Activated CD4-positive, alpha-beta T cell treated with anti-CD3 and anti-CD28 coated beads for 48 hours (primary cell): Measurements from ENCODE around the gene LACC1.

Experiments used
- DNase-seq: peaks from one replicate; pipeline ENCODE4 v3.0.0-alpha.2; 2020

LACC1 gene

DNA sequence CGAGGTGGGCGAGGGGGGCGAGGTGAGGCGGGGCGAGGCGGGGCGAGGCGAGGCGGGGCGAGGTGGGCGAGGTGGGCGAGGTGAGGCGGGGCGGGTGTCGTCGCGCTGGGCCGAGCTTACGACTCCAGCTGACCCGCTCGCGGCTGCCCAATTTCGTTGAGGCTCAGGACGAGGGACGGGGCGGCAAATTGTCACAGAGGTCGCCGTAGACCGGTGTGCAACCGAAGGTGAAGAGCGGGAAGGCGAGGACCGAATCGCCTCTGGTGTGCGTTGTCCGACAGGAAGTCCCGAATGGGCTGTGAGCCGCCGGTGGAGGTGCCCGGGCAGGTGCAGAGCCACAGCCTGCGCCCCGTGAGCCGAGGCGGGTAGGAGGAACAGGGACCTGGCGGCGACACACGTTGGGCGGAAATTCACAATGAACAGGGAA lies at the start of gene LACC1:
Gene LACC1 (plus strand): TSS at position 150 of the 427 bp plus-strand sequence. CDS start 1,082 bp downstream, outside the sequence.
- peak; percentile 47 for DNase-seq

GRCh38 chr13:43830497-43830881 lies 49.2 kb upstream of the LACC1 start:
- DNase-seq, result no peak

DNA sequence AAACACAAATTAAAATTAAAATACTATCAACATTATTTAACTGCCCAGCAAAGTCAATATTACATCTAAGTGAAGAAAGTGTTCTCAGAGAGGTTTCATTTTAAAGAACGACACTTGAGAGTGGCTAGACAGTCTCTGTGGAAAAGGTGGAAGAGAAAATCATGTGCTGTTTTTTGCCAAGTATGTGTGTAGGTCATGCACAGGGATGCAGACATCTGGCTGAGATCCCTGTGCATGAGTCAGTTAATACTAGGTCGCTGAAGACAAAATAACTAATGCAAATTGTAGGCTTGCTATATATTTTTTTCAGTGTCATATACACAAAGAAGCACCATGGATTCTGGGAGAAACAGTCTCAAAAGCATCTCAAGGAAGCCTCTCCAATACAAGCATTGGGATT lies 48.6 kb upstream of the LACC1 start:
- DNase-seq, result no peak

DNA sequence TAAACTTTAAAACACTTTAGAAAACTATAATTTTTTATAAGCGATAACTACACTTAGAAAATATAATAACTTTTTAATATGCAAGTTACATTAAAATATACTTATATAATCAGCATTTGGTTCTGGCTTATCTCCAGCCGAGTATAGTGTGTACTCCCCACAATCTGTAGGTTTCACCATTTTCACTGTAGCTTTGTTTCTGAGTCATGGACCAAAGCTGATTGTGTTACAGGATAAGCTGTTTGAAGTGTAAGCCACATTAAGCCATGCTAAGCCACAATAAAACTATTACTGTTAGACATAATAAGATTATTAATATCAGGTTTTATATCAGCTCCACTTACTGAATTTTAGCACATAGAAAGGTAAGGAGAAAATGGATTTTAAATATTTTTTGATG lies 44.0 kb upstream of the LACC1 start:
- DNase-seq, result no peak

- DNase-seq, result no peak
Measured at GRCh38 chr13:43838909-43839308, 40.8 kb upstream of the LACC1 start.

GRCh38 chr13:43846496-43847158 lies 33.1 kb upstream of the LACC1 start:
- no peak for DNase-seq

- DNase-seq, result no peak
Measured at GRCh38 chr13:43848001-43848649, 31.6 kb upstream of the LACC1 start.

- no peak for DNase-seq
Measured at GRCh38 chr13:43850873-43851272, 28.8 kb upstream of the LACC1 start.

- no peak for DNase-seq
Measured at GRCh38 chr13:43852923-43853404, 26.7 kb upstream of the LACC1 start.

DNA sequence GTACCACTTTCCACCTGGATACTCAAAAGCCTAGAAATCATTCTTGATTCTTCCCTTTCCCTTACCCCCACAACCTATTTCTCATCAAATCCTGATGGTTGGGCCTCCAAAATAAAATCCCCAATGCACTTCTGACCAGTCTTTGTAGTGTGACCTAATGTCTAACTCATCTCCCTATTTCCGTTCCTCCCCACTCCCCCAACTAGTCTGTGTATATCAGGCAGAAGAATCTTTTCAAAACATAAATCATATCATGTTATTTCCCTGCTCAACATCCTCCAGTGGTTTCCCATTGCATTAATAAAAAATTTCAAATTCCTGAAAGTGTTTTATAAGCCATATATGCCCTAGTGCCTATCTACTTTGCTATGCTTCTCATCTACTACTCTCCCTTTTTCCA lies 17.8 kb upstream of the LACC1 start:
- no peak for DNase-seq

DNA sequence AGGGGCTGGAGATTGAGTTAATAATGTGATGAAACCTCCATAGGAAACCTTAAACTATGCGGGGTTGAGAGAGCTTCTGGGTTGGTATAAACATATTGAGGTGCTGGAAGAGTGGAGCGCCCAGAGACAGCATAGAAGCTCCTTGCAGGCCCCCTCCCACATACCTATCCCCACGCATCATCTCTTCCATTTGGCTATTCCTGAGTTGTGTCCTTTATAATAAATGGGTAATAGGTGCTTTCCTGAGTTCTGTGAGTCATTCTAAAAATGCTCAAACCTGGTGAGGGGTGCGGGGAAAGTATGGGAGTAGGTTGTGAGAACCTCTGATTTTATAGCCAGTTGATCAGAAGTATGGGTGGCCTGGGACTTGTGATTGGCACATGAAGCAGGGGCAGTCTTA lies 14.8 kb upstream of the LACC1 start:
- no peak for DNase-seq

GRCh38 chr13:43865892-43866291 lies 13.8 kb upstream of the LACC1 start:
- DNase-seq, result no peak

DNA sequence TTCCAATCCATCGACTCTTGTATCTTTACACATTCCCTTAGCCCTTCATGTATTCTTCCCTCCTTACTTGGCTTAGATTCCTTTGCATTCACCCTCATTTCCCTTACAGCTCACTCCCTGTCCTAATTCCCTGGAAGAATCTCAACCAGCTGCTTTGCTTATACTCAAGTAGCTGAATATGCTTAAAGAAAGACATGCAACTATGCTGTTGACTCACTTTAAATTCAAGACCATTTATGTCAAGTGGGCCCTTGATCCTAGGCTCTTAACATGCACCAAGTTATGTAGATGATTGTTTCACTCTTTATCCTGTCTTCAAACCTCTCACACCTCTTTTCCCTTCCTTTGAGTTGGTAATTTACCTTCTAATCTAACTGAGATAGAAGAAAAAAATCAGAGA lies 7.5 kb upstream of the LACC1 start:
- no peak for DNase-seq

GRCh38 chr13:43874504-43875092 lies 5.1 kb upstream of the LACC1 start:
- no peak for DNase-seq

GRCh38 chr13:43876366-43876765 lies 3.3 kb upstream of the LACC1 start:
- DNase-seq, result no peak

GRCh38 chr13:43877326-43877725 lies 2.4 kb upstream of the LACC1 start:
- DNase-seq, result no peak

DNA sequence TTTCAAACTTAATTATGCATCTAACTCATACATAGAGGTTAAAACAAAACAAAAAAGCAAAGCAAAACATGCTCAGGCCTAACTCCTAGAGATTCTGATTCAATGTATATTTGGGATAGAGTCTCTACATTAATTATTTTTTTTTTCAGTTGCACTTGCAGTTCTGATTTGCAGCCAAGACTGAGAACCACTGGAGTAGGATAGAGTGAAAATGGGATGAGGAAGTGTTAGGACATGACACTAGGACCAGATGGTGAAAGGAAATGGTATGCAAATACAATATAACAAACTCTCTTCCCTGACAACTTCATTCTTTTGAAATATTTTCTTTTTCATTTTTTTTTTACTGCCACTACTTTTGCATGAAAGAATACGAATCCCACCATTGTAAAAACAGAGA lies 1.9 kb upstream of the LACC1 start:
- no peak for DNase-seq

DNA sequence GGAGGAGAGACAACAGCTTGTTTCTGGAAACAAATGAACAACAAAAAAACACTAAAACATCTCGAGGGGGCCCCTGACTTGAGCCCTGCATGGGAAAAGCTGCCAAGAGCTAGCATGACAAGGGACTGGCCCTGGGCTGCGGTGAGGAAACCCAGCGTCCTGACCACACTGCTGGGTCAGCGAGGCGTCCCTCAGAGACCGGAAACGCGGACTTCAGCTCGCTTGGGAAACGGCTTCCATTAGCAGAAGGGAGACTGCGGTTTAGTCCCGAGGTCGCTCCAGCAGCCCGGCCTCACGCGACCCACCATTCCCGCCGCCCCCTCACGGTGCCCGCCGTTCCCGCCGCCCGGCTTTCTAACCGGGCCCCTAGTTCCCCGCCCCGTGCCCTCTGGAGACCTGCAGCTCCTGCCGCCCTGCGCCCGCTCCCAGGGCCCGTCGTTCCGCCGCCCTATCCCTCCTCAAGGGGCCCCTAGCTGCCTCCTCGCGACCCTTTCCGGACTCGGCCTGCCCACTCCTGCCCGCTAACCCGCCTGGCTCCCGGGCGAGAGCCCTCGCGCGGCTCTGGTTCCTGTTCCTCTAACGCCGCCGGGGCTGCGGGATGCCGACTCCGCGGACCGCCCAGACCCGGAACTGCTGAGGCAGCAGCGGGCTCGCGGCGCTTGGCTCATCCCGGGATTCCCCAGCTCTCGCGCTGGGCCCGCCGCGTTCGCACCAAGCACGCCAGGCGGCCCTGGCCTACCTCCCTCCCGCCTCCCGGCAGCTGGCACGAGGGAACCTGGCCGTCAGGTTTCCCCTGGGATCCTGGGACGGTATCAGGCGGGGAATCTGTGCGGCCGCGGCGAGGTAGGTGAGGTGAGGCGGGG lies 581 bp upstream of the LACC1 start, which contains the start of gene CCDC122:
Gene CCDC122 (minus strand): TSS at position 849 of the 863 bp plus-strand sequence. CDS start 10,364 bp downstream, outside the sequence.
- DNase-seq, result peak; percentile 85

DNA sequence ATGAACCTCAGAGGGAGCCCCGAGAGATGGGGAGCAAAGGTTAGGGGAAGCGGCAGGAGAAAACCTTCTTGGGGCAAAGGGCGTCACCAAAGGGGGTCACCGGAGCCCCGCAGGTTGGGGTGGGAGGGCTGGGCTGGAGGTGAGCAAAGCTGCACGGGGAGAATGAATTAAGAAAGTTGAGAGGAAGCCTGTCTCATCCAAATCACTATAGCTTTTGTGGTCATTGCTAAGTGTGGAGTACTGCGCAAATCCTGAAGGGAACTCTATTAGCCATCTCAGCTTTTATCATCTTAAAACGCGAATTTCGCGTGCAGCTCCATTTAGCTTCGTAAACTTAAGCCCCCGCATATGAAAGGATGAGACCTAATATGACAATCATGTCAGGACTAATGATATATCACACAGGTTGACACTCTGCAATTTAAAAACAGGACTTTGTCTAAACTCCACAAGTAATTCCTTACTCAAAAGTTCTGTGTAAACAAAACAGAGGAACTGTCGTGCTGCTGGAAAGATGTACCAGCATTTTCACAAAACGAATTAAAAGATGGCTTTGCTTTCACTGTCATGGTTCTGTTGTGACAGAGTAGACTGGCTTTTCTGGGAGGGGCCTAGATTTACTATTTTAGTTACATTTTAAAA lies 631 bp downstream of the LACC1 start:
- no peak for DNase-seq

- no peak for DNase-seq
Measured at GRCh38 chr13:43880926-43881325, 1.2 kb downstream of the LACC1 start.

DNA sequence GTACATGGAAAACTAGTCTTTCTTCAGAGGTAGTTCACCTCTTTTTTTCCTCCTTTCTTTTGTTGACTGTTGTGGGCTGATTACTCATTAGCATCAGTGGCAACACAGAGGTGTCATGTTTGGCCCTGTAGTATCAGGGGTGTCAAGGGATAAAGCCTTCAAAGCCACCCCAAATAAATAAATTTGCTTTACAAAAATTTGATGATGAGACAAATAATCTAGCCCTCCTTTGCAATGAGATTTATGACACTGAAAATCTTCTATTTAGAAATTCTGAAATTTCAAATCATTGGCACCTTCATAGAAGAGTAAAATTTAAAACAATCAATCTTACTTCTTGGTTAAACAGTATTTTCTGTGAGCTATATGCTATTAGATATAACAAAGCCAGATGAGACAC lies 1.9 kb downstream of the LACC1 start:
- DNase-seq, result no peak

DNA sequence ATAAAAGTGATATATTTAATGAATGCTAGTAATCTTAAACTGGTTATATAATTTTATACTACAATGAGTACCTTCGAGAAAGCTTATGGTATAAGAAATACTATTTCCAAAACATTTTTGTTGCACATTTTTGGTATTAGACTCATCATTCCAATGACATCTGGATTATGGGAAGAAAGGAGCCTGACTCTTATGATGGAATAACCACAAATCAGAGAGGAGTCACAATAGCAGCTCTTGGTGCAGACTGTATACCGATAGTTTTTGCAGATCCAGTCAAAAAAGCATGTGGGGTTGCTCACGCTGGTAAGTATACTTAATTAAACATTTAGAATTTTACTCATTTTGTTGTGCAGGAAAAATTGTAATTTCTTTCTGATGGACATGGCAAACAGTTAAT lies 3.9 kb downstream of the LACC1 start:
- DNase-seq, result no peak

- no peak for DNase-seq
Measured at GRCh38 chr13:43884222-43884621, 4.5 kb downstream of the LACC1 start.
